ENCODE measurements around the gene XXYLT1. TPM values are rescaled to one million over a fixed set of nuclear protein-coding genes. Genes with fewer than 3 reads are reported as not detected.
A peak's percentile ranks its signal among the peaks of the same experiment; 100 is the strongest.

The XXYLT1 gene
- total and polyA plus RNA-seq, 2 of the 4 experiments (the other 2 are of a cell fraction) = 14.7 to 18.1 TPM

- Histone ChIP-seq H2BK15ac (ENCODE audit: low read depth, low read length) (no peak overlapping the region), H3K4me3 (ENCODE audit: insufficient read depth, low read depth, low read length) (no peak overlapping the region), H3K4ac (ENCODE audit: low read depth, low read length) (no peak overlapping the region), H3K36me3 (ENCODE audit: control insufficient read depth, insufficient read depth, low read length) (no peaks in the 10 kb centered on the region), H4K20me1 (ENCODE audit: insufficient read depth, low read length) (peaks cover 7% of the 10 kb centered on the region), H3K4me1 (ENCODE audit: control insufficient read depth, insufficient read depth, low read length) (peaks cover 14% of the 10 kb centered on the region), H3K14ac (replicated peaks; ENCODE audit: low read depth, low read length) (no peak overlapping the region), H2BK120ac (ENCODE audit: low read depth, low read length) (no peak overlapping the region), H2AK5ac (ENCODE audit: low read depth, low read length) (0 out of 2 replicates have a peak overlapping the region, but pooled peaks have one; percentile 26), H3K9me3 (ENCODE audit: control insufficient read depth, insufficient read depth, low read length) (no peaks in the 10 kb centered on the region), H3K9me1 (ENCODE audit: insufficient read depth, low read length) (peaks cover 6% of the 10 kb centered on the region), H4K8ac (ENCODE audit: low read depth in 2 of 2, low read length in 2 of 2) (no peak overlapping the region; a peak in 1 of 4 replicates), H3K9ac (ENCODE audit: low read depth, low read length) (no peak overlapping the region), H2BK20ac (ENCODE audit: low read depth, low read length) (no peak overlapping the region), H2AK9ac (replicated peaks; ENCODE audit: low read depth, low read length, poor library complexity) (no peak overlapping the region), H3K23ac (ENCODE audit: low read depth, low read length) (no peak overlapping the region), H4K5ac (ENCODE audit: low read depth, low read length) (no peak overlapping the region), H3K27ac (ENCODE audit: insufficient read depth, low read length) (no peak overlapping the region), H3K27me3 (ENCODE audit: control insufficient read depth, insufficient read depth, low read length) (no peaks in the 10 kb centered on the region), H3K4me2 (ENCODE audit: low read depth, low read length) (no peak overlapping the region), H3K56ac (ENCODE audit: extremely low read depth, insufficient read depth, low read length) (no peak overlapping the region), H3K79me1 (ENCODE audit: low read depth in 1 of 2, low read length in 2 of 2) (peaks cover 23 to 58% of the 10 kb centered on the region in 2 experiments), H4K91ac (ENCODE audit: insufficient read depth, low read depth, low read length) (no peak overlapping the region), H2BK5ac (ENCODE audit: low read depth, low read length, poor library complexity, severe bottlenecking) (no peak overlapping the region), H3K18ac (ENCODE audit: low read depth, low read length) (no peak overlapping the region), H2AFZ (replicated peaks; ENCODE audit: low read length, poor library complexity) (no peak overlapping the region)
- no peak for TF ChIP-seq CHD1 (IDR thresholded peaks at IDR 0.05; ENCODE audit: low read depth, low read length)
- TF ChIP-seq MAFK (IDR thresholded peaks at IDR 0.05; ENCODE audit: low read depth, low read length) = no peak
- no peak for TF ChIP-seq ELK1 (IDR thresholded peaks at IDR 0.05; ENCODE audit: borderline replicate concordance, low read depth, low read length)
- no peak for TF ChIP-seq MAZ (IDR thresholded peaks at IDR 0.05; ENCODE audit: borderline replicate concordance, low read depth, low read length)
- no peak for TF ChIP-seq MXI1 (IDR thresholded peaks at IDR 0.05; ENCODE audit: borderline replicate concordance, low read depth, low read length)
- no peak for TF ChIP-seq RAD21 (IDR thresholded peaks at IDR 0.05; ENCODE audit: low read length)
- TF ChIP-seq POLR2A (IDR thresholded peaks at IDR 0.05; ENCODE audit: low read depth, low read length) = no peak
- TF ChIP-seq USF2 (IDR thresholded peaks at IDR 0.05; ENCODE audit: low read depth, low read length) = no peak
- TF ChIP-seq CEBPB (IDR thresholded peaks at IDR 0.05; ENCODE audit: low read depth, low read length) = no peak
- no peak for TF ChIP-seq FOS (IDR thresholded peaks at IDR 0.05; ENCODE audit: low read depth, low read length)
- no peak for TF ChIP-seq RCOR1 (IDR thresholded peaks at IDR 0.05; ENCODE audit: insufficient replicate concordance, low read length)
- TF ChIP-seq RFX5 (IDR thresholded peaks at IDR 0.05; ENCODE audit: low read depth, low read length) = no peak
- TF ChIP-seq, protein P1, sequence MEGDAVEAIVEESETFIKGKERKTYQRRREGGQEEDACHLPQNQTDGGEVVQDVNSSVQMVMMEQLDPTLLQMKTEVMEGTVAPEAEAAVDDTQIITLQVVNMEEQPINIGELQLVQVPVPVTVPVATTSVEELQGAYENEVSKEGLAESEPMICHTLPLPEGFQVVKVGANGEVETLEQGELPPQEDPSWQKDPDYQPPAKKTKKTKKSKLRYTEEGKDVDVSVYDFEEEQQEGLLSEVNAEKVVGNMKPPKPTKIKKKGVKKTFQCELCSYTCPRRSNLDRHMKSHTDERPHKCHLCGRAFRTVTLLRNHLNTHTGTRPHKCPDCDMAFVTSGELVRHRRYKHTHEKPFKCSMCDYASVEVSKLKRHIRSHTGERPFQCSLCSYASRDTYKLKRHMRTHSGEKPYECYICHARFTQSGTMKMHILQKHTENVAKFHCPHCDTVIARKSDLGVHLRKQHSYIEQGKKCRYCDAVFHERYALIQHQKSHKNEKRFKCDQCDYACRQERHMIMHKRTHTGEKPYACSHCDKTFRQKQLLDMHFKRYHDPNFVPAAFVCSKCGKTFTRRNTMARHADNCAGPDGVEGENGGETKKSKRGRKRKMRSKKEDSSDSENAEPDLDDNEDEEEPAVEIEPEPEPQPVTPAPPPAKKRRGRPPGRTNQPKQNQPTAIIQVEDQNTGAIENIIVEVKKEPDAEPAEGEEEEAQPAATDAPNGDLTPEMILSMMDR (conservative IDR thresholded peaks at IDR 0.05; ENCODE audit: low read depth, low read length) = no peak
- no peak for TF ChIP-seq SMC3 (IDR thresholded peaks at IDR 0.05; ENCODE audit: low read depth, low read length)
- TF ChIP-seq BHLHE40 (IDR thresholded peaks at IDR 0.05; ENCODE audit: low read depth, low read length) = no peak
- no peak for TF ChIP-seq NFE2L2 (IDR thresholded peaks at IDR 0.05; ENCODE audit: low read depth, low read length)
- in situ Hi-C loops (cut with MboI; ENCODE audit: low sequenced_read_pairs) = loop anchor here (10.0 kb wide), 1 partner anchor 139 kb away; no protein-coding TSS in a partner anchor
- intact Hi-C loops (cut with micrococcal nuclease) = loop anchor here (10.0 kb wide), 1 partner anchor 99 kb away; no protein-coding TSS in a partner anchor
- POLR2A ChIA-PET (ENCODE audit: unreplicated experiment) = no interaction called here
- no TSS peak for BruUV-seq (replicated peaks)
- DNase-seq (no peak), ATAC-seq (ENCODE audit: low read depth) (no peak)
- CTCF ChIA-PET = interaction anchor here (0.6 kb wide), 1 partner anchor 74 kb away, joined by 3 read pairs; no protein-coding TSS in a partner anchor
- dilution Hi-C loops (cut with HindIII; ENCODE audit: low sequenced_read_pairs, unreplicated experiment) = no loop called here
- 80% methylated on average over 1 of the region's 10 CpGs; no CpG with 5 or more reads in 1 of the 2 experiments for WGBS, 2 experiments (ENCODE audit: extremely low coverage in 2 of 2, insufficient read length in 1 of 2)
Observed at GRCh38 chr3:195253923-195254432, 17.0 kb downstream of the XXYLT1 start.

All from IMR-90 (cell line).